ENCODE data around the gene USP44. TPM values are rescaled to one million over a fixed set of nuclear protein-coding genes. Genes with fewer than 3 reads are reported as not detected.
"Not testable (repeated sequence)": the region's sequence is repeated elsewhere in the genome, so short reads cannot be mapped to it uniquely, and the experiment has no call there.

USP44 gene
- total RNA-seq (ENCODE audit: insufficient read depth, low replicate concordance), result 3.9 TPM

DNA sequence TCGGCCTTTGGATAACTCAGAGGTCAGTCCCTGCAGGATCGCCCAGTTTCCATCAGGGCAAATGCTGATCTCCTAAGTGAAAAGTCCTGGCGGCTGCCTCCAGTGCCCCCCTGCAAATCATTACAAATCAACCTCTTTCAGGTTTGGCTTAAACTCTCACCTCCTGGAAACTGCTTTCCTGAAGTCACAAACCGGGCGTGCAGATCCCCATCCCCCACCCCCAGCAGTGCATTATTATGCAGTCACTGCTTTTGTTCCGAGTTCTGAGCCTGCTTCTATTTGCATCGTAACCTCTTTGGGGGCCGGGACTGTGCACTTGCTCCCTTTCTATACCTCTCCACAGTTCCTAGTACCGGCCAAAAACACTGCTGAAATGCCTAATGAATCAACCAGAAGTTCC lies at the start of gene USP44:
USP44 (minus strand) TSS at position 172 of the 400 bp plus-strand sequence. CDS start 17,220 bp downstream, outside the sequence.
- DNase-seq (ENCODE audit: low spot score), result no peak

- no peak for DNase-seq (ENCODE audit: low spot score)
These were observed 49.3 kb upstream of the USP44 start for GRCh38 chr12:95600567-95600966.

DNA sequence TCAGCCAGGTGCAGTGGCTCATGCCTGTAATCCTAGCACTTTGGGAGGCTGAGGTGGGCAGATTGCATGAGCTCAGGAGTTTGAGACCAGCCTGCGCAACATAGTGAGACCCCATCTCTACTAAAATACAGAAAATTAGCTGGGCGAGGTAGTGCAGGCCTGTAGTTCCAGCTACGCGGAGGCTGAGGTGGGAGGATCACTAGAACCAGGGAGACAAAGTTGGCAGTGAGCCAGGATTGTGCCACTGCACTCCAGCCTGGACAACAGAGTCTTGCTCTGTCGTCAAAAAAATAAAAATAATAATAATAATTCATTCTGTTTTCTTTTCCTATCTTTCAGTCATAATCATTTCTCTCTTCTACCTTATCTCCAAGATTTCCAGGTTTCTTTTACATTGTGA lies 48.6 kb upstream of the USP44 start:
- DNase-seq (ENCODE audit: low spot score), result no peak

- DNase-seq (ENCODE audit: low spot score), result no peak
These were observed 42.9 kb upstream of the USP44 start for GRCh38 chr12:95594136-95594535.

- no peak for DNase-seq (ENCODE audit: low spot score)
These were observed 42.1 kb upstream of the USP44 start for GRCh38 chr12:95593266-95593871.

GRCh38 chr12:95591731-95592130 lies 40.5 kb upstream of the USP44 start:
- no peak for DNase-seq (ENCODE audit: low spot score)

GRCh38 chr12:95590775-95591174 lies 39.5 kb upstream of the USP44 start:
- DNase-seq (ENCODE audit: low spot score), result no peak

DNA sequence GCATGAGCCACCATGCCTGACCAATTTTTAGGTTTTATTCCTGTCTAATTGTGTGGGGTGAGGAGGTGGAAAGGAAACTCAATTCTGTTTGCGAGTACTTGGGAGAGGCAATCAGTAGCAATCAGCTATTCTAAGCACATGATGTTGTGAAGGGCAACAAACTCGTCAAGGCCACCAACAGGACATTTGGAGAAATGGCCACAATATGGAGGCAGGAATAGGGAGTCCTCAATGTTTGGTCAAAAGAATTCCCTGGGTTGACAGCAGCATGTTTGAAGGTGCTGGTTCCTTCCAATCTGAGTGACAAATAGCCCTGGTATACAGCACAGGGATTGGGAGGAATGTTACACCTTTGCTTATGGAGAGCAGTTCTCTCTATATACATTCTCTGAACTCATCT lies 32.7 kb upstream of the USP44 start:
- no peak for DNase-seq (ENCODE audit: low spot score)

- DNase-seq (ENCODE audit: low spot score), result peak; percentile 51
These were observed 31.2 kb upstream of the USP44 start for GRCh38 chr12:95582230-95583058.

GRCh38 chr12:95577820-95578219 lies 26.5 kb upstream of the USP44 start:
- no peak for DNase-seq (ENCODE audit: low spot score)

GRCh38 chr12:95574799-95575452 lies 23.6 kb upstream of the USP44 start:
- DNase-seq (ENCODE audit: low spot score), result peak; percentile 44

DNA sequence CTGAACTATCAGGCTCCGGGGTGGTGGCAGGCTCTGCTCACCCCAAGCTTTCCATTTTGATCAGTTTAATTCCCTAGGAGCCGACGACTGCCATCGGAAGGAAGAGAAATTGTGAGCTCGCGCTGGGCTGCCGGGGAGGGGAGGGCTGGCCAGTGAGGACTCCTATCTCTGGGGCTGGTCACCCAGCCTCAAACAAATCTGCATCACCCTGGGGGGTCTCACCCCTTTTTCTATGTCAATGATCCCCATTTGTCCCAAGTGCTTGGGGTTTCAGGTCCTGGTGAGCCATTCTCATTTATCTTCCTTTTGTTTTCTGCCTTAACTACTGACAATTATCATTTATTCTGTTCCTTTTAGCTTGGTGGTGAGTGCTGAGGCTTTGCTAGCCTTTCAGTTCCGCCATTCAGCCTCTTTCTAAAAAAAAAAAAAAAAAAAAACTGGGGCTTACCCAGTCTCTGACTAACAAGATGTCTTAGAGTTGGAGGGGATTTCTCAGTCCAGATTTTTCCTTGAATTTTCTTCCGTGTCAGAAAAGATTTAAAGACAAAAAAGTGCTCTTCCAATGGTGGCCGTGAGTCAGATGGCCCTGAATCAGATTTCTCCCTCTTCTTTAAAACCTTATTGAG lies 22.8 kb upstream of the USP44 start:
- DNase-seq (ENCODE audit: low spot score), result no peak

GRCh38 chr12:95571369-95571768 lies 20.1 kb upstream of the USP44 start:
- no peak for DNase-seq (ENCODE audit: low spot score)

DNA sequence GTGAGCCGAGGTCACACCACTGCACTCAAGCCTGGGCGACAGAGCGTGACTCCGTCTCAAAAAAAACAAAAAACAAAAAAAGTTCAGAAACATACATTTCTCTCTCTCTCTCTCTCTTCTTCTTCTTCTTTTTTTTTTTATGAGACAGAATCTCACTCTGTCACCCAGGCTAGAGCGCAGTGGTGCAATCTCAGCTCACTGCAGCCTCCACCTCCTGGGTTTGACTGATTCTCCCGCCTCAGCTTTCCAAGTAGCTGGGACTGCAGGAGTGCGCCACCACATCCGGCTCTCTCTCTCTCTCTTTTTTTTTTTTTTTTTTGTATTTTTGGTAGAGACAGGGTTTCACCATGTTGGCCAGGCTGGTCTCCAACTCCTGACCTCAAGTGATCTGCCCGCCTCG lies 16.8 kb upstream of the USP44 start:
- DNase-seq (ENCODE audit: low spot score), result not testable (repeated sequence)

DNA sequence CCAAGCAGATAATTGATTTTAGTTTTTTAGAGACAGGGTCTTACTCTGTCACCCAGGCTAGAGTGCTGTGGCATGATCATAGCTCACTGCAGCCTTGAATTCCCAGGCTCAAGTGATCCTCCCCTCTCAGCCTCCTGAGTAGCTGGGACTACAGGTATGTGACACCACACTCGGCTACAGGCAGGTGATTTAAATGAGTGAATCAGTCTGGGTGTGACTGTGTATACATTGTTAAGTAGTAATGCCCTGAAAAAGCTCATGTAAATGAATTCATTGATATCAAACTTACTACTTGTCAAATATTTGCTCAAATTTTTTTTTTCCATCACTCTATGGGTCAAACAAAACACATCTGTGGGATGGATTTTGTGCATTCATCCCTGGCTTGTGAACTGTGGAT lies 6.3 kb upstream of the USP44 start:
- no peak for DNase-seq (ENCODE audit: low spot score)

DNA sequence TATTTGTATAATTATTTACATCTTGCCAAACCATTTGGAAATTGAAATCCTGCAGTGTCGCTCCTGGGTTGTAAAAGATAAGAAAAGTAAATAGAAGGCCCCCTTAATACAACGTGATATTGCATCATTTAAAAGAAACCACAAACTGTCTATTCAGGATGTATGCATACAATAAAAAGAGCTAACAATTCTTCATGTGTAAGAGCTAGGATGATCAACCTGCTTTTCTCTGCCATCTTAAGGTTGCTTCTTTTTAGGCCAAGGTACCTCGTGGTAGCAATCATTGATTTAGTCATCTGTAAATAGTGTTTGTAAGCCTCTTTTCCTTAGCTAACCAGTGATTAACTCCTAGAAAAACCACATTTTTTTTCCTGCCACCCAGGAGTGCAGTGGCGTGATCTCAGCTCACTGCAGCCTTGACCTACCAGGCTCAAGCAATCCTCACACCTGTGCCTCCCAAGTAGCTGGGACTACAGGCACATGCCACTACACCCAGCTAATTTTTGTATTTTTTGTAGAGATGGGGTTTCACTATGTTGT lies 3.3 kb upstream of the USP44 start:
- DNase-seq (ENCODE audit: low spot score), result no peak

- DNase-seq (ENCODE audit: low spot score), result no peak
These were observed 2.1 kb upstream of the USP44 start for GRCh38 chr12:95553197-95553943.

DNA sequence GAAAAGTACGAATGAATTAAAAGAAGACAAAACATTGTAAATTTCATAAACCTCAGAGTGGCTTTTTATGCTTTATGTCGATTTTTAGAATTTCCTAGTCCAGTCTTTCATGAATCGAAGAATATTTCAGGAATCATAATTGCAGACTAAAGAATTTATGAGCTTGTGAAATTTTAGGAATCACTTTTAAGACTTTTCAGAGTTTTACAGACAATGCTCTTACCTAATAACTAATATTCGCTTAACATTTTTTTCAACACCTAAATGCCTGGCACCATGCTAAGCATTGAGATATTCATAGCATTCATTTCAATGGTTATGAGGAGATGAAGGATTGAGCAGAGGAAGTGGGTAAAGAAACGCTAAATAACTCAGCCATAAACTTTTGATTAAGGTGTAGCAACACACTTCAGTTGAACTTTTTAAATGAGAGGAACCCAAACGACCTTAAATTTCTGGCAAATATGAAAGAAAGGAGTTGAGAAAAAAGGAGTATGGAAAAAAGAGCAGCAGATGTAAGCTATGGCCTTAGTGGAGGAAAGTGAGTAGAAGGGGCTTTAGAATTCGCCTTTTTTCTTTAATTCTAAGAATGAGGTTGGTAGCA lies 739 bp upstream of the USP44 start:
- no peak for DNase-seq (ENCODE audit: low spot score)

- DNase-seq (ENCODE audit: low spot score), result no peak
These were observed 1.7 kb downstream of the USP44 start for GRCh38 chr12:95549392-95550084.

Measured in umbilical cord (tissue), 2 donors.